PC-3 (cell line): ENCODE data around the gene SMAD1. TPM values are rescaled to one million over a fixed set of nuclear protein-coding genes. Genes with fewer than 3 reads are reported as not detected.

Experiments
- ATAC-seq: fragments of 200-7000 bp; cut with Tn5 transposase; 2 replicates; pipeline ENCODE4 v1.9.1; 2020; ENCODE audit warnings: mild to moderate bottlenecking, moderate library complexity
- BruUV-seq: library from RNA; stranded (reverse); fragments of 400-500 nt; replicated peaks from 2 replicates; lab custom pipeline; 2021; lab: Mats Ljungman, UMichigan
- CTCF ChIA-PET: fragments of 300-600 bp; sonication (Branson Sonifier 250); formaldehyde crosslinking; loops from one replicate; lab custom pipeline; 2022; ENCODE audit warnings: antibody characterized with exemption; lab: Charles Lee
- POLR2A ChIA-PET: fragments of 300-600 bp; sonication (Branson Sonifier 250); formaldehyde crosslinking; loops from one replicate; lab custom pipeline; 2022; ENCODE audit warnings: antibody characterized with exemption; ENCODE audit not compliant: unreplicated experiment; lab: Charles Lee
- DNase-seq: peaks from one replicate; pipeline ENCODE4 v3.0.0-alpha.2; 2015
- H2AFZ ChIP-seq: fragments of 300-600 bp; sonication (generic); 2 replicates; pipeline ENCODE4 v1.6.0; 2016; ENCODE audit warnings: antibody characterized with exemption, low read length
- H3F3A ChIP-seq: fragments of 300-600 bp; sonication (generic); one replicate; pipeline ENCODE4 v1.6.0; 2017; ENCODE audit warnings: antibody characterized with exemption, low read length, control low read depth, mild to moderate bottlenecking; ENCODE audit not compliant: unreplicated experiment
- H3K27ac ChIP-seq: fragments of 300-600 bp; sonication (generic); 2 replicates; pipeline ENCODE4 v1.5.1; 2016; ENCODE audit warnings: mild to moderate bottlenecking, low read length
- H3K27me3 ChIP-seq: fragments of 300-600 bp; sonication (generic); 2 replicates; pipeline ENCODE4 v1.6.1; 2016; ENCODE audit warnings: low read length, mixed read lengths
- H3K36me3 ChIP-seq: fragments of 300-600 bp; sonication (generic); 2 replicates; pipeline ENCODE4 v1.6.1; 2016; ENCODE audit warnings: low read depth, mixed run types, low read length, mixed read lengths
- H3K4me1 ChIP-seq: fragments of 300-600 bp; sonication (generic); 2 replicates; pipeline ENCODE4 v1.5.1; 2016; ENCODE audit warnings: low read length; ENCODE audit not compliant: insufficient read depth
- H3K4me2 ChIP-seq: fragments of 300-600 bp; sonication (generic); 2 replicates; pipeline ENCODE4 v1.6.0; 2016; ENCODE audit warnings: low read length
- H3K4me3 ChIP-seq: fragments of 300-600 bp; sonication (generic); 2 replicates; pipeline ENCODE4 v1.5.1; 2016; ENCODE audit warnings: mild to moderate bottlenecking, low read length, mixed read lengths
- H3K79me2 ChIP-seq: fragments of 300-600 bp; sonication (generic); 2 replicates; pipeline ENCODE4 v1.6.1; 2017; ENCODE audit warnings: low read length, mixed read lengths
- H3K9ac ChIP-seq: fragments of 300-600 bp; sonication (generic); 2 replicates; pipeline ENCODE4 v1.6.0; 2016; ENCODE audit warnings: mild to moderate bottlenecking, low read length
- H3K9me2 ChIP-seq: fragments of 300-600 bp; sonication (generic); replicated peaks from 2 replicates; pipeline ENCODE4 v1.6.1; 2016; ENCODE audit warnings: mixed run types, low read length, mixed read lengths
- H3K9me3 ChIP-seq: fragments of 300-600 bp; sonication (generic); 2 replicates; pipeline ENCODE4 v1.6.1; 2016; ENCODE audit warnings: low read length, mixed read lengths
- H4K20me1 ChIP-seq: fragments of 300-600 bp; sonication (generic); 2 replicates; pipeline ENCODE4 v1.6.1; 2016; ENCODE audit warnings: low read length, mixed read lengths
- EZH2 ChIP-seq: fragments of 300-600 bp; sonication (generic); IDR thresholded peaks from one replicate; pipeline ENCODE4 v1.6.1; 2017; ENCODE audit warnings: antibody characterized with exemption, mild to moderate bottlenecking, low read length; ENCODE audit not compliant: unreplicated experiment
- EZH2phosphoT487 ChIP-seq: fragments of 300-600 bp; sonication (generic); IDR thresholded peaks from 2 replicates; pipeline ENCODE4 v1.6.1; 2018; ENCODE audit warnings: mild to moderate bottlenecking, antibody characterized with exemption, low read length, borderline replicate concordance
- intact Hi-C: fragments of 100-400 bp; cut with micrococcal nuclease; formaldehyde crosslinking; loops from 2 replicates; pipeline ENCODE4 v1.9.0; 2023
- total RNA-seq: library from RNA; depleted of rRNA; stranded (reverse); fragments of >200 nt; gene quantifications from 2 replicates; pipeline ENCODE4 v1.2.3, GENCODE V29; 2014
- TF ChIP-seq, protein P1 (sequence below): fragments of 300-600 bp; sonication (generic); conservative IDR thresholded peaks from 2 replicates; pipeline ENCODE4 v1.5.1; 2017; ENCODE audit warnings: antibody characterized with exemption, low read depth, mild to moderate bottlenecking, low read length

Gene SMAD1
- total RNA-seq, 1 experiment from 2014 or later: 13.3 TPM

DNA sequence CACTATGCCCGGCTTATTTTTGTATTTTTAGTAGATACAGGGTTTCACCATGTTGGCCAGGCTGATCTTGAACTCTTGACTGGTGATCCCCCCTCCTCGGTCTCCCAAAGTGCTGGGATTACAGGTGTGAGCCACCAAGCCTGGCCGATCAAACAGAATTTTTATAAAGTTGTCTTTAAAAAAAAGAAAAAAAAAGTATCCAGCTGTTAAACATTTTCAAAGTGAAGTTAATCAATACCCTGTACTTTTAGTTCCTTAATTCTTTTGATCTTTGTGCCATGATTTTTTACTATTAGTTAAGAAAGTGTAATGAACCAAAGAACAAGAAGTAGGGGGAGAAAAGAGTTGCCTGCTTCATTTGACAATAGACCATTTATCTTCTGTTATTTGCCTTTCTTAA, 24.3 kb downstream of the SMAD1 start:
- H3K9ac ChIP-seq: no peak overlapping the region
- POLR2A ChIA-PET: no interaction called here
- H3K36me3 ChIP-seq: 0 out of 2 replicates have a peak, but pooled peaks cover 5% of the 10 kb centered on the region
- 0 out of 2 replicates have a peak, but pooled peaks cover 7% of the 10 kb centered on the region for H3K9me3 ChIP-seq
- H3K27me3 ChIP-seq: no peaks in the 10 kb centered on the region
- intact Hi-C loops: no loop called here
- peaks cover 14% of the 10 kb centered on the region for H3K4me1 ChIP-seq
- TF ChIP-seq, protein P1, sequence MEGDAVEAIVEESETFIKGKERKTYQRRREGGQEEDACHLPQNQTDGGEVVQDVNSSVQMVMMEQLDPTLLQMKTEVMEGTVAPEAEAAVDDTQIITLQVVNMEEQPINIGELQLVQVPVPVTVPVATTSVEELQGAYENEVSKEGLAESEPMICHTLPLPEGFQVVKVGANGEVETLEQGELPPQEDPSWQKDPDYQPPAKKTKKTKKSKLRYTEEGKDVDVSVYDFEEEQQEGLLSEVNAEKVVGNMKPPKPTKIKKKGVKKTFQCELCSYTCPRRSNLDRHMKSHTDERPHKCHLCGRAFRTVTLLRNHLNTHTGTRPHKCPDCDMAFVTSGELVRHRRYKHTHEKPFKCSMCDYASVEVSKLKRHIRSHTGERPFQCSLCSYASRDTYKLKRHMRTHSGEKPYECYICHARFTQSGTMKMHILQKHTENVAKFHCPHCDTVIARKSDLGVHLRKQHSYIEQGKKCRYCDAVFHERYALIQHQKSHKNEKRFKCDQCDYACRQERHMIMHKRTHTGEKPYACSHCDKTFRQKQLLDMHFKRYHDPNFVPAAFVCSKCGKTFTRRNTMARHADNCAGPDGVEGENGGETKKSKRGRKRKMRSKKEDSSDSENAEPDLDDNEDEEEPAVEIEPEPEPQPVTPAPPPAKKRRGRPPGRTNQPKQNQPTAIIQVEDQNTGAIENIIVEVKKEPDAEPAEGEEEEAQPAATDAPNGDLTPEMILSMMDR: no peak
- TF ChIP-seq EZH2phosphoT487 (no peak), EZH2 (no peak)
- no peaks in the 10 kb centered on the region for H3K9me2 ChIP-seq
- H2AFZ ChIP-seq: no peak overlapping the region
- no peaks in the 10 kb centered on the region for H3F3A ChIP-seq
- CTCF ChIA-PET: no interaction called here
- no peak overlapping the region for H3K4me2 ChIP-seq
- DNase-seq: no peak
- no peaks in the 10 kb centered on the region for H4K20me1 ChIP-seq
- peaks cover 52% of the 10 kb centered on the region for H3K79me2 ChIP-seq
- no TSS peak for BruUV-seq
- H3K4me3 ChIP-seq: no peak overlapping the region
- no peak for ATAC-seq
- no peak overlapping the region for H3K27ac ChIP-seq

DNA sequence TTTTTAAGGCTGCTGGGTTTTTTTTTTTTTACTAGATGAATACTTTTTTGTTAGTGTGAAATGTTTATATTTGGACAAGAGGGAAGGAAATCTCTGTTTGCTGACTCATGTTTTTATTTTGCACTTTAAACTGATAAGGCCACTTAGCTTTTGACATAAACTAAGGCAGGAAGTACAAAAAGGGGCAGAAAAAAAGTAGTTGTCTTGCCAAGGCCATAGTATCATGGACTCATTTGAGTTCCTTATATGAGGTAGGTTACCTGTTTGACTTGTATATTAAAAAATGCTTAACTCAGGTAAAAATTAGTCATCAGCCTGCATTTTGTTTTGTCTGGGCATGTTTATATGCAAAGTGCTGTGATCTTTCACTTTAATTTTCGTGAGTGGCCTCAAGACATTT, 26.0 kb downstream of the SMAD1 start:
- no peak overlapping the region for H3K9ac ChIP-seq
- H3K36me3 ChIP-seq: peaks cover 12% of the 10 kb centered on the region; the same call in 1 of the 2 replicates
- DNase-seq (peak; percentile 64), ATAC-seq (peak; percentile 55)
- H3K4me2 ChIP-seq: peak overlapping the region; percentile 13; the same call in 1 of the 2 replicates
- no peak overlapping the region for H2AFZ ChIP-seq
- H4K20me1 ChIP-seq: no peaks in the 10 kb centered on the region
- ChIA-PET POLR2A (no interaction called here), CTCF (no interaction called here)
- peaks cover 49% of the 10 kb centered on the region for H3K79me2 ChIP-seq
- no peak overlapping the region for H3K4me3 ChIP-seq
- TF ChIP-seq EZH2 (no peak), EZH2phosphoT487 (no peak)
- TF ChIP-seq, protein P1: no peak
- peaks cover 14% of the 10 kb centered on the region for H3K4me1 ChIP-seq
- H3K27me3 ChIP-seq: no peaks in the 10 kb centered on the region
- no peak overlapping the region for H3K27ac ChIP-seq
- intact Hi-C loops: no loop called here
- H3K9me2 ChIP-seq: no peaks in the 10 kb centered on the region
- no TSS peak for BruUV-seq
- no peaks in the 10 kb centered on the region for H3F3A ChIP-seq
- H3K9me3 ChIP-seq: peaks cover 20% of the 10 kb centered on the region

DNA sequence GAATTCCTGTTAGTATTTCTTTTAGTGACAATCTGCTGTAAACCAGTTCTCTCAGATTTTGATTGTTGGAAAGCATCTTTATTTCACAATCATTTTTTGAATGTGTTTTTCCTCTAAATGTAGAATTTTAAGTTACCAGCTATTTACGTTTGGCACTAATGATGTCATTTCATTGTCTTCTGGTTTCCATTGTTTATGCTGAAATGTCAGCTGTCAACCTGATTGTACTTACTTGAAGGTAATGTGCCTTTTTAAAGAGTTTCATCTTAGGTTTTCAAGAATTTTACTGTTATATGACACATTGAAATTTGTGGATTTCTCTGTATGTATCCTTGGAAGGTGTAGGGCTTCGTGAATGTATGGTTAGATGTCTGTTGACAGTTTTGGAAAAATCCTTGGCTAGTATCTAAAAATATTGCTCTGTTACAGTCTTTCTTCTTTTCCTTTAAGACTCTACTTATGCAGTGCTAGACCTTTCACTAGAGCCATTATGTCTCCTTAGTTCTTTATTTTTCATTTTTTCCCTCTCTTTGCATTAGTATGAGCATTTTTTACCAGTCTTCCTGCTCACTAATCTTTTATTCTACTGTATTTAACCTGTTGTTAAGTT, 30.4 kb downstream of the SMAD1 start:
- POLR2A ChIA-PET: no interaction called here
- peak; percentile 32 for DNase-seq

More for the DNA sequence above, 30.4 kb downstream of the SMAD1 start:
- intact Hi-C loops: no loop called here
- Histone ChIP-seq H3K4me2 (no peak overlapping the region), H3K9me2 (no peaks in the 10 kb centered on the region), H3K4me1 (peaks cover 12% of the 10 kb centered on the region), H2AFZ (no peak overlapping the region), H3K9me3 (peaks cover 21% of the 10 kb centered on the region), H3K36me3 (peaks cover 15% of the 10 kb centered on the region; the same call in 1 of the 2 replicates), H3K9ac (no peak overlapping the region), H3F3A (no peaks in the 10 kb centered on the region), H4K20me1 (no peaks in the 10 kb centered on the region), H3K27ac (no peak overlapping the region), H3K79me2 (peaks cover 31% of the 10 kb centered on the region), H3K27me3 (no peaks in the 10 kb centered on the region), H3K4me3 (no peak overlapping the region; the same call in 1 of the 2 replicates)
- ATAC-seq: no peak
- TF ChIP-seq EZH2phosphoT487: no peak
- TF ChIP-seq, protein P1: no peak
- TF ChIP-seq EZH2: no peak
- CTCF ChIA-PET: no interaction called here
- BruUV-seq: no TSS peak
